GM19193 (cell line): ENCODE measurements around the gene ZFP92.

Source experiments
- POLR2A ChIP-seq: IDR thresholded peaks from 4 replicates; pipeline ENCODE4 v1.6.1; 2011; ENCODE audit not compliant: insufficient read depth, insufficient read length; ENCODE audit errors: extremely low read depth

Gene ZFP92

GRCh38 chrX:153381684-153382532 lies 29.4 kb upstream of the ZFP92 start:
- no peak for TF ChIP-seq POLR2A

DNA sequence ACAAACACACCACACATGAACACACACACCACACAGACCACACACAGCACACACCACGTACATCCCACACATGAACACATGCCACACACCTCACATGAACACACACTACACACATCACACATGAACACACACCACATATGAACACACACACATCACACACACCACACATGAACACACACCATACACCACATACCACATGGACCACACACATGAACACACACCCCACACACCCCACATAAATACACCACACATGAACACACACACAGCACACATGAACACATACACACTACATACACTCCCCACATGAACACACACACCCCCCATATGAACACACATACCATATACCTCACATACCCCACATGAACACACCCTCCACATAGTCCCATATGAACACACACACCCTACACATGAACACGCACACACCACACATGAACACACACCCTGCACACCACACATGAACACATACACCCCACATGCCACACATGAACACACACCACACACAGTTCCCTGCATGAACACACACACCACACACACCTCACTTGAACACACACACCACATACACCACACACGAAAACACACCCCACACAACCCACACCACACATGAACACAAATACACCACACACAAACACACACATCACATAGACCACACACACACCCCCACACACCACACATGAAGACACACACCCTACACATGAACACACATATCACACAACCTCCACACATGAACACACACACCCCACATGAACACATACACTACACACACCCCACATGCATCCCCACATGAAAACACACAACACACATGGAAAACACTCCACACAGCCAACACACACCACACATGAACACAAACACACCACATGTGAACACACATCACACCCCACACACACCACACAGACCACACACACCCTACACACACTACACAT lies 28.4 kb upstream of the ZFP92 start:
- no peak for TF ChIP-seq POLR2A

- TF ChIP-seq POLR2A = no peak
These were observed 26.9 kb upstream of the ZFP92 start for GRCh38 chrX:153384390-153384789.

- no peak for TF ChIP-seq POLR2A
These were observed 25.2 kb upstream of the ZFP92 start for GRCh38 chrX:153386097-153386496.

DNA sequence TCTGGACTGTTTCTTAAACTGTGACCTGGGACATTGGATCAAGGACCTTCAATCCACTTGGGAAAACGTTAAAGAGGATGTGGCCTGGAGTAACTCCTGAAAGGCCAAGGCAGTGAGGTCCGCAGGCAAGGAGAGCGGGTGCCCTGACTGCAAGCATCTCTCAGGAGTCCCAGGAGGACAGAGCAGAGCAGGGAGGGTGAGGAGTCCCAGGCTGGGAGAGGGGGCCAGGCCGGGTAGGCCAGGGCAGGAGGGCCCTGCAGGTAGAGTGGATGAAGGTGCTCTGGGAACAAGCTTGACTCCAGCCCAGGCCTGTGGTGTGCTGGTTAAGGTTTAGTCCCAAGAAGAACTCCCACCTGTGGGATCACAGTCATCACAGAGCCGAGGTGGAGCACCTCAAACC lies 23.9 kb upstream of the ZFP92 start:
- TF ChIP-seq POLR2A = no peak

- TF ChIP-seq POLR2A = no peak
These were observed 23.1 kb upstream of the ZFP92 start for GRCh38 chrX:153387987-153388721.

DNA sequence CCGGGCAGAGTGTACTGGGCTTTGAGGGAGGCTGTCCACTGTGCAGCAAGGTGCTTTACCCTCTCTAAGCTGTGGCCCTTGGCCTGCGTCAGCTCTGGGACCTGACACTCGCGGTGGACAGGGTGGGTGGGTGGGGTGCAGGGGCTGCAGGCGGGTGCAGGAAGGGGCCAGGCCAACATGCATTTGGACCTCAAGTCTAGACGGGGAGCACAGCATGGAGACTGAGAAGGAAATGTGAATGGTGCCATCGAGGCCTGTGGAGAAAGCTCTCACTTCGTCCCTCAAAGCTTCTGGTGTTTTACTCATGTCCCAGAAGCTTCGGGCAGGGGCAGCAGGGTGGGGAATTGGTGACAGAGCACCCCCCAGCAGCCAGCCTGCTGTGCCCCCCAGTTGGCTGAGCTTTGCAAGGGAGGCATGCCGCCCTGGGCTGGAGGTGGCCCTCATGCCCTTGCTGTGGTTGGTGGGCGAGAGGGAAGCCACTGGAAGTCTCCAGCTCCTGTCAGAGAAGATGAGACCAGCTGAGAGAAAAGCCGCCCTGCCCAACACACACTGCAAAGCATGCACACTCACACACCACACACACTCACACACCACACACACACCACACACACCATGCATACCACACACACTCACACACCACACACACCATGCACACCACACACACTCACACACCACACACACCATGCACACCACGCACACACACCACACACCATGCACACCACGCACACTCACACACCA lies 22.4 kb upstream of the ZFP92 start:
- TF ChIP-seq POLR2A = no peak

GRCh38 chrX:153392642-153393321 lies 18.5 kb upstream of the ZFP92 start:
- TF ChIP-seq POLR2A = no peak

GRCh38 chrX:153394612-153395011 lies 16.7 kb upstream of the ZFP92 start:
- TF ChIP-seq POLR2A = no peak

DNA sequence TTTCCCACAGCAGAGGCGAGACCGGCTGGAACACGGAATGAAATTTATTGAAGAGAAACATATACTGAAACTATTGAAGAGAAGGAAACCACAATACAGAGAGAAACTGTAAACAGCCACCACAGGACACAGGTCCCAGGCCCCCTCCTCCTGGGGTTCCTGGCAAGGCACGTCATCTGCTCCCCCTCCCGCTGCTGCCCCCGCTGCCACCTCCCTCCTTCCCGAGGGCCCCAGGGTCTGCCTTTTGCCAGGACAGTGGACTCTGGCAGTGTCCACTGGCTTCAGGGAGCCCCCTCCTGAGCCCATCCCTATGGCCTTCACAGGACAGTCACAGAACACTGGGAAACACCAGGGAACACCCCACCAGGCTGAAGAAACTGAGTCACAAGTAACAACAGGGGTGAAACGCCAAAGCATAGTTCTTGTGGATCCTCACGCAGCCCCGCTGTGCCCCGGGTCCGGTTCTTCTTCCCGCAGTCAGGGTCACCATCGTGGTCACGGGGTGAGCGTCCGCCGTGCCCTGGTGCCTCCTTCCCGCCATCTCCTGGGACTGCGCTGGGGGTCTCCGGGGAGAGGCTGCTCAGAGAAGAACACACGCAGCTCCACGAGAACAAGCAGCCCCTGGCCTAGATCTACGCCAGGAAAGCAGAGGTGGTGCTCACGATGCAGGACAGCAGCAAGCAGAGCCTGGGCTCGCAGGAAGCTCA lies 15.5 kb upstream of the ZFP92 start:
- TF ChIP-seq POLR2A = no peak

- no peak for TF ChIP-seq POLR2A
These were observed 14.7 kb upstream of the ZFP92 start for GRCh38 chrX:153396320-153397195.

DNA sequence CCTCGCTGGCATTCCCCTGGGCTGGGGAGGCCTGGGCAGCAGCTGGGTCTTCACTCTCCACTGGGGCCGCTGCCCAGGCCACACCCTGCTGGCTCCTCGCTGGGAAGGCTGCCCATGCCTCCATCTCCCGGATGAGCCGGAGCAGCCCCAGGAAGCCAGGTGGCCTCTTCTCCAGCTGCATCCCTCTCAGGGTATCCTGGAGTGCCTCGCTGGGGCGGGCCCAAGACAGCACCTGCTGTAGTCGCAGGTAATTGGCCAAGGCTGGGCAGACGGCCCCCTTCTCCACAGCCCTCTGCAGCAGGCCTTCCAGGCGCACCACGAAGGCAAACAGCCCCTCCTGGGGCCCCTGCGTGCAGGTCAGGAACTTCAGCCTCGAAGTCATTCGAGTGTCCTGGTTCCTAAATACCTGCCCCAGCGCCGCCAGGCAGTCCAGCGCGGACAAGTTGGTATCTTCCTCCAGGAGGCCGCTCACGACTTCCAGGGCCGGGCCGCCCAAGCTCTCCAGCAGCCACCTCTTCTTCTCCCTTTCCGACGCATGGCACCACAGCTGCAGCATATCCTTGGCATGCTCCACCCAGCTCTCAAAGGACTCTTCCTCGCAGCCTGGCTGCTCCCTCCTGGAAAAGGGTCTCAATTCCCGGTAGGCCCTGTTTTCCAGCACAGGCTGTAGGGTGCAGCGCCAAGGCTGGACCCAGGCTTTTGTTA lies 13.9 kb upstream of the ZFP92 start:
- TF ChIP-seq POLR2A = no peak
